NCI-H2196 (cell line): Measurements from ENCODE around the gene KRTAP10-1.

Experiments used
- DNase-seq: peaks from one replicate; lab custom pipeline; 2025; ENCODE audit not compliant: unreplicated experiment; lab: John Stamatoyannopoulos, UW

The KRTAP10-1 gene

GRCh38 chr21:44529503-44530125, 10.4 kb downstream of the KRTAP10-1 start:
- DNase-seq = no peak

- DNase-seq = no peak
These were observed 11.0 kb downstream of the KRTAP10-1 start for GRCh38 chr21:44529011-44529421.

- no peak for DNase-seq
These were observed 11.4 kb downstream of the KRTAP10-1 start for GRCh38 chr21:44528634-44528995.

- no peak for DNase-seq
These were observed 11.9 kb downstream of the KRTAP10-1 start for GRCh38 chr21:44527983-44528633.

GRCh38 chr21:44527156-44527982, 12.6 kb downstream of the KRTAP10-1 start:
- no peak for DNase-seq

- no peak for DNase-seq
These were observed 13.6 kb downstream of the KRTAP10-1 start for GRCh38 chr21:44526096-44526997.

- DNase-seq = no peak
These were observed 14.5 kb downstream of the KRTAP10-1 start for GRCh38 chr21:44525391-44526095.

- no peak for DNase-seq
These were observed 15.3 kb downstream of the KRTAP10-1 start for GRCh38 chr21:44524414-44525371.

- DNase-seq = no peak
These were observed 16.2 kb downstream of the KRTAP10-1 start for GRCh38 chr21:44523567-44524413.

- no peak for DNase-seq
These were observed 17.2 kb downstream of the KRTAP10-1 start for GRCh38 chr21:44522753-44523204.

- no peak for DNase-seq
These were observed 17.9 kb downstream of the KRTAP10-1 start for GRCh38 chr21:44521928-44522752.

GRCh38 chr21:44521301-44521927, 18.6 kb downstream of the KRTAP10-1 start:
- no peak for DNase-seq

- DNase-seq = no peak
These were observed 19.4 kb downstream of the KRTAP10-1 start for GRCh38 chr21:44520326-44521300.

GRCh38 chr21:44519346-44520325, 20.4 kb downstream of the KRTAP10-1 start:
- no peak for DNase-seq

GRCh38 chr21:44518686-44519085, 21.3 kb downstream of the KRTAP10-1 start:
- DNase-seq = no peak
